GM21381 (cell line): ENCODE results near the gene PDSS1.
"Not testable (repeated sequence)": the region's sequence is repeated elsewhere in the genome, so short reads cannot be mapped to it uniquely, and the experiment has no call there.

Source experiments
- ATAC-seq: cut with Tn5 transposase; IDR thresholded peaks from one replicate; pipeline ENCODE4 v1.9.1; 2021; ENCODE audit warnings: mild to moderate bottlenecking, moderate library complexity; ENCODE audit not compliant: unreplicated experiment

Gene PDSS1

GRCh38 chr10:26738301-26738911, 40.9 kb downstream of the PDSS1 start:
- no peak for ATAC-seq

DNA sequence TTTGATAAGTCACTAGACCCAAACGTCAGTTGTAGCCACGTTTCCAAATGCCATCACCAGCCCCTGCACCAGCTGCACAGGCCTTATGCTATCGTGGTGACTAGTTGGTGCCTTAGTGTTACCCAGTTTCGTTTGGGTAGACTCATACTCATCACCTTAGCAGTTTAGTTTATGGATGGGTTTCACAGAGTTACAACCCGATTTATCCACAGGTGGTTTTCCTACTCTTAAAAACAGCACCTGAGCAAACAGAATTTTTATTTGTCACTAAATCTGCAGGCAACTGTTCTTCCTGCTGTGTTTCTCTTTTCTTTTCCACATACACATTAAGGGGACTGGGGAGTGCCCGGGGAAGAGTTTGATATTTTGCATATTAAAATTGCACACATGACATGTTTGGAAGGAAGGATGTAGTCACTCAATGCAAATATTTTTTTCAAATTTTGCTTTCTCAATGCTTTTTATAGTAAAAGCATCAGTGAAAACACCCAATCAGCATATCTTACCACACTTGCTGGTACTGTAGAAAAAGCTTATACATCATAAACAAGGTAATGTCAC, 41.6 kb downstream of the PDSS1 start:
- ATAC-seq: peak; percentile 32

GRCh38 chr10:26741368-26741767, 43.9 kb downstream of the PDSS1 start:
- no peak for ATAC-seq

DNA sequence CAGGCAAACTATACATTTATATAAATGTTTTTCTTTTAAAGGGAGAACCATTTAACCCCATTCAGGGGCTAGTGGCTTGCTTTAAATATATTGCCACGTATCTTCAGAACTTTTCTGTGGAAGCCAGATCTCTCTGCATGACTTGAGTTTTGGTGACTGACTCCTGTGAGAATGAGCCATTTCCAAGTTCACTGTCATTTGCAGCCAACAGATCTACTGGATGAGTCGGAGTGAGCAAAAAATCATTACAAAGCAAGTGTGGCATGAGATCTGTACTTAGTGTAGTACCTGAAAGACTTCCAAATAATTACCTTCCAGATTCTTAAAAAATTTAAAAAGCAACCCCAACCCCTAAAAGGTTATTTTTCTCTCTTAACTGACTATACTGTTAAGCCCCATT, 45.6 kb downstream of the PDSS1 start:
- ATAC-seq: no peak

DNA sequence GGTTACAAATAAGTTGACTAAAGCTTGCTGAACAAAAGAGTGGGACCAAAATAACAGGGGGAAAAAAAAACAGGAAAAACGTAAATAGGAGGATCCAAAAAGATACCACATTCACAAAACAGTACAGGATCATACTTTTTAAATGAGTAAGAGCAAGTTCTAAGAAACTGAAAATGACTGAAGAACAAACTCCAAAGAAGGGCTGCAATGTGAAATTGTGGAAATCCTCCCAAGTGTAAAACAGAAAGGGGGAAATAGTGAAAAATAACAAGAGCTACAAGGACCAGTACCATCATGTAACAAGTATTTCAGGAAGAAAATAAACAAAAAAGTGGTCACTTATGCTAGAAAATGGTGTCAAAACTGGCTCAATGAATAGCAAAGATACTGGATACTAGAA, 46.3 kb downstream of the PDSS1 start:
- ATAC-seq: no peak

DNA sequence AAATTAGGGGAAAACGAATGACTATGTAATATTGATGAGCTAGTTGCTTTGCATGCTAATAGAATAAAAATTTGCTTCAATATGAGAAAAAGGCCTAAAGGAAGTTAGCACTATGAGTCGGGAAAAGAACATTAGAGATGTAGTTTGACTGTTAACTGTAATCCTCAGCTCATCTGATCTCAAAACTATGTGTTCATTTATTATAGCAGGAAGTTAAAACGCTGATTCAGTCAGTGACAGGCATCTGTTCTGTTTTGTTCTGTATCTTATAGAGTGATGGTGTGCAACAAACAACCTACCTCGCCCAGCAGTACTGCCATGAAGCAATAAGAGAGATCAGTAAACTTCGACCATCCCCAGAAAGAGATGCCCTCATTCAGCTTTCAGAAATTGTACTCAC, 48.6 kb downstream of the PDSS1 start:
- ATAC-seq: no peak

- ATAC-seq: peak; percentile 96
Observed at GRCh38 chr10:26755443-26755903, 58.0 kb downstream of the PDSS1 start.

DNA sequence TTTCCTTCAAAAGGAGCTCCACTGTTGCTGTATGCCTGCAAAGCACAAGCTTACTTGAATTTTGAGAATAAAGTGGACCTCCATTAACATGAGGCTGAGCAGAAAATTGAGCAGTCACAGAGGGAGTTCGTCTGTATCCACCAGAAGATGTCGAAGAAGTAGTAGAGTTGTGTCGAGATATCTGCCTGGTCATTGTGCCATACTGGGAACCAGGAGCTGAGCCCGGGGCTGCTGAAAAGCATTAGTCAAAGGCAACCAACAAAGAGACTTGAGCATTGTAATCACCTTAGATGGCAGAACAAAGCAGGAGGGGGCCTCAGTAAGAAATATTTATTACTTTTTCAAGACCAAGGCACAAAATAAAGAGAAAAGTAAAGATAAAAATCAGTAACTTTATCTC, 61.5 kb downstream of the PDSS1 start:
- ATAC-seq: no peak

- ATAC-seq: no peak
Observed at GRCh38 chr10:26765549-26765948, 68.0 kb downstream of the PDSS1 start.

- ATAC-seq: no peak
Observed at GRCh38 chr10:26770069-26770468, 72.6 kb downstream of the PDSS1 start.

GRCh38 chr10:26773633-26774032, 76.1 kb downstream of the PDSS1 start:
- no peak for ATAC-seq

DNA sequence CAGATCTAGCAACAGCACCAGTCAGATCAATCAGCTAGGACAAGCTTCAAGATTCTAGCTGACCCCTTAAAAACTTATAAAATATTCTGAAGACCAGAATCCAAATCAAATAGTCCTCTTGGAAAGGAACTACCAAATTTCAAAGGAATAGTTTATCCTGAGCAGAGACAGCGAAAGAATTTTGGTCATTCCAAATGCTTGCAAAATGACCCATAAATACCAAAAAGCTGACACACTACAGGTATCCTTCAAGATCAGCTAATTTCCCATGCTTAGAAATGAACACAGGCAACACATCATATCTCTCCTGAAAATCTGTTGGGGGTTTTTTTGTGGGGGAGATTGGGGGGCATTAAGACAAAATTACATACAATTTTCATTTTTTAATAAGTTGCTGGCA, 78.8 kb downstream of the PDSS1 start:
- no peak for ATAC-seq

DNA sequence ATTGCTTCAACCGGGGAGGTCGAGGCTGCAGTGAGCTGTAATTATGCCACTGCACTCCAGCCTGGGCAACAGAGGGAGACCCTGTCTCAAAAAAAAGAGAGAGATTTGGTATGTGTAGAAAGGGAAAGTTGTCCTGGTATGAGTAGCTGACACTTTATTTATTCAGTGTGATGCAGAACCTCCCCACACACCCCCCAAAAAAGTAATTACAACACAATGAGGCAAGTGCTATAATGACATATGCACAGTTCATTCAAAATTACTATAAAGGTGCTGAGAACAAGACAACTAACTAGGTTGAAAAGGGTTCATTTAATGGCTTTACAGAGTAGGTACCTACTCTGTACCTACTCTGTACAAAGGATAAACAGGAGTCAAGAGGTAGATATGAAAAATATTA, 80.2 kb downstream of the PDSS1 start:
- ATAC-seq: no peak

- no peak for ATAC-seq
Observed at GRCh38 chr10:26779176-26779860, 81.8 kb downstream of the PDSS1 start.

DNA sequence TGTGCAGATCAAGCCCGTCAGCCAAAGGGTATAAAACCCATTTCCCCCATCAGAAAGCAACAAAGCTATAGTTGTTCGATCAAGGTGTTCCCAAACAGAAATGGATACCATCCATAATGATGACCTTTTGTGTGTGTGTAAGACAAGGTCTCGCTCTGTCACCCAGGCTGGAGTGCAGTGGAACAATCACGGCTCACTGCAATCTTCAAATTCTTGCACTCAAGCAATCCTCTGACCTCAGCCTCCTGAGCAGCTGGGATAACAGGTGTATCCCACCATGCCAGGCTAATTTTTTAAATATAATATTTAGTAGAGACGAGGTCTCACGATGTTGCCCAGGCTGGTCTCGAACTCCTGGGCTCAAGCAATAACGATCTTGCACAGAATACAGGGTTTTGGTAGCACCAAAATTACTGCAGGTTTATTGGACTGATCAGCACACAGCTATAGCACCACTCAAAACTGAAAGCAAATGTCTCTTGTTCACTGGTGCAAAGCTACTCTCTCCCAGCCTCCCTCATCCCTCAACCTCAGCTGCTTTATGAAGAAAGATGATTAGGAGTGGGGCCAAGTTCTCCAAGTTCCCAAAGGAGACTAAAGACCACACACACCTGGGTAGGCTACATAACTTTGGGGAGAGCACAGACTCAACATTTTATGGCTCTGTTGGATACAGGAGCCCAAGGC, 82.7 kb downstream of the PDSS1 start:
- ATAC-seq: no peak

- ATAC-seq: peak; percentile 64
Observed at GRCh38 chr10:26780793-26781601, 83.5 kb downstream of the PDSS1 start.

GRCh38 chr10:26781797-26782196, 84.3 kb downstream of the PDSS1 start:
- ATAC-seq: no peak

DNA sequence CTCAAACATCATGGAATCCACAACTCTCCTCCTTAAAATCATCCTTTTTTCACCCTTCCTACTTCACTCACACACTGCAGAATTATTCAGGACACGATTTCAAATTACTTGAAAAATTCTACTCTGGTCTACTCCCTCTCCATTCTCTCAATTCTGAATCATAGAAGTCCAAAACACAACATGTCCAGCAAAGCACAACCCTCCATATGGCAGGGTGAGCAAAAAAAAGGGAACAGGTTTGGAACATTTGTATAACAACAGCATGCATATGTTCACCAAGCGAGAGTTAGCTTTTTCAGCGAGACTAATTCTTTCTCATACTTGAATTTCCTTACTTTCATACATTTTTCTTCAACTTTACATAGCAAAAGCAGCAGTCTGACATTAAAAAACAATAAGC, 89.9 kb downstream of the PDSS1 start:
- ATAC-seq: no peak

GRCh38 chr10:26789779-26790178, 92.3 kb downstream of the PDSS1 start:
- ATAC-seq: not testable (repeated sequence)

- ATAC-seq: no peak
Observed at GRCh38 chr10:26790221-26790995, 92.9 kb downstream of the PDSS1 start.
